AG09319 (cell line): ENCODE results near the gene WNT2.

Source experiments
- DNase-seq: peaks from one replicate; pipeline ENCODE4 v3.0.0-alpha.2; 2010; ENCODE audit warnings: low read depth; ENCODE audit errors: extremely low read depth
- TF ChIP-seq, protein P1 (sequence below): IDR thresholded peaks from 2 replicates; pipeline ENCODE4 v1.5.1; 2011; ENCODE audit warnings: low read depth, mild to moderate bottlenecking, inconsistent platforms, low read length, moderate library complexity

Gene WNT2

DNA sequence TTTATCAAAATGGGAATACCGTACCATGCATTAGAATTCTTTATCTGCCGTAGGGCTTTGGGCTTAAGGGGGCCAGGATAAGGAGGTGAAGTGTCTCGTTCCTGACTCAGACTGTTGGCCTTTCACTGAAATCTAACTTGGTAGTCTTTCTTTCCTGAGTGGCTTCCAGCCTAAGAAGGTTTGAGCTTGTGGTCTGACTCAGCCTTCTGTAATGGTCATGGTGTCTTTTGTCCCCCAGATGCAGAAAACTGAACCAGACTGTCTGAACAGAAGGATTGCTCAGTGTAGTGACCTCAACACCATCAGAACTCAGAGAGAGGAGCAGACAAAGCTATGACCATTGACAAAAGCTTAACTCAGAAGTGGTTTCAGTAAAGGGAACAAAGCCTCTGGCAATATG lies 39.5 kb downstream of the WNT2 start:
- no peak for DNase-seq
- TF ChIP-seq, protein P1, sequence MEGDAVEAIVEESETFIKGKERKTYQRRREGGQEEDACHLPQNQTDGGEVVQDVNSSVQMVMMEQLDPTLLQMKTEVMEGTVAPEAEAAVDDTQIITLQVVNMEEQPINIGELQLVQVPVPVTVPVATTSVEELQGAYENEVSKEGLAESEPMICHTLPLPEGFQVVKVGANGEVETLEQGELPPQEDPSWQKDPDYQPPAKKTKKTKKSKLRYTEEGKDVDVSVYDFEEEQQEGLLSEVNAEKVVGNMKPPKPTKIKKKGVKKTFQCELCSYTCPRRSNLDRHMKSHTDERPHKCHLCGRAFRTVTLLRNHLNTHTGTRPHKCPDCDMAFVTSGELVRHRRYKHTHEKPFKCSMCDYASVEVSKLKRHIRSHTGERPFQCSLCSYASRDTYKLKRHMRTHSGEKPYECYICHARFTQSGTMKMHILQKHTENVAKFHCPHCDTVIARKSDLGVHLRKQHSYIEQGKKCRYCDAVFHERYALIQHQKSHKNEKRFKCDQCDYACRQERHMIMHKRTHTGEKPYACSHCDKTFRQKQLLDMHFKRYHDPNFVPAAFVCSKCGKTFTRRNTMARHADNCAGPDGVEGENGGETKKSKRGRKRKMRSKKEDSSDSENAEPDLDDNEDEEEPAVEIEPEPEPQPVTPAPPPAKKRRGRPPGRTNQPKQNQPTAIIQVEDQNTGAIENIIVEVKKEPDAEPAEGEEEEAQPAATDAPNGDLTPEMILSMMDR: no peak

DNA sequence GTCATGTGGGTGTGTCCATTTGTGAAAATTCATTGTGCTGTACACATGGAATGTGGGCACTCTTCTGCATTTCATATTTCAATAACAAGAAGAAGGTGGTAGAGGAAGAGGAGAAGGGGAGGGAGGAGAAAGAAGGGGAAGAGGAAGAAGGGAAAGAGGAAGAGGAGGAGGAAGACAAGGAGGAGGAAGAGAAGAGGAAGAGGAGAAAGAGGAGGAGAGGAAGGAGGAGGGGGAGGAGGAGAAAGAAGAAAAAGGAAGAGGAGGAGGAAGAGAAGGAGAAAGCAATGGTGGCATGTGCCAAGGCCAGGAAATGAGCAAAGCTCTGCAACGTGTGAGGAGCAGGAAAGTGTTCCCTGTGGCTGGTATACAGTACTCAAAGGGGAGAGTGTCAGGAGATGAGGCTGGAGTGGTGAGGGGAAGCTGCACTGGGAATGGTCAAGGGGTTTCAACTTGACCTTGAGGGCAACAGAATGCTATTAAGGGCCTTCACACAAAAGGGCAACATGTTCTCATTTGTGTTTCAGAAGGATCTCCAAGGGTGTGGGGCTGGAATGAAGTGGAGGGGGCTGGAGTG lies 40.5 kb downstream of the WNT2 start:
- no peak for DNase-seq
- TF ChIP-seq, protein P1: no peak

DNA sequence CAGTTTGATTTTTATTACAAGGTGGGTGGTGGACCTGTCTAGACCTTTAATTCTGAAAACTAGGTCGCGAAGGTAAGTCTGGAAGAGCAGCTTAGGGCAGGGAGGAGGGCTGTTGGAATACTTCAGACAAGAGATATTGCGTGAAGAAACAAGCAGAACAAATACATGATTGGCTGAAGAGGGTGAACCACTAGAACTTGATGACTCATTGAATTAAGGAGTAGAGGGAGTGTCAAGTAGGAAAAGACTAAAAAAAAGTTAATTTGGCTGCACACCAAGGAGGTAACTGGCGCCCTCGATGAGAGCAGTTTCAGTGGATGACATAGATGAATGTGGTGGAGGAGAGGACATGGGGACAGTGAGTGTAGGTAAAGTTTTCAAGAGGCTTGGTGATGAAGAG lies 41.3 kb downstream of the WNT2 start:
- DNase-seq: no peak

DNA sequence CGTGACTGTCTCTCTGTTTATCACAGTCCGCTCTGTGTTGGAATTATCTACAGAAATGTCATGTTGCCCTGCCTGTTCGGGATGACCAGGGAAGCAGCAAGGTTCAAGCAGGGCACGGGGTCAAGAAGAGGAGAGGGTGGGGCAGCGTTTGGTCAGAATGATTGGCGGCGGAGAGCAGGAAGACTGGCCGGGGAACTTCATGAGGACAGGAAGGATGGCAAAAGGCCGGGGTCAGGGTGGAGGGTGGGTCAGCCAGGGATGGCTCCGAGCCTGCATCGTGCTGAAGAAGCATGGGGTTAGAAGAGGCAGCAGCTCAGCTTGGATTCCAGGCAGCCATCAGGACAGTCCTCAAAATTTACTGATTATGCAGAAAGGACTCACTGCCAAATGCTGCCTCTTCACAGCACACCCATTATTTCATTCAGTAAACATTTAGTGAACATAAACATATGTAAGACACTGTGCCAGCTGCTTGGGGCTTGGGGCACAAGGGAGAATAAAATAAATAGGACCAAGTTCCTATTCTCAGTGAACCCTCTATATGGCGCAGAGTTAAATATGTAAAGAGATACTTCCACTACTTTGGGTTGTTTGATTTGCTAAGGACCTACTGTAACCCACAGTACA lies 42.8 kb downstream of the WNT2 start:
- TF ChIP-seq, protein P1: no peak
- no peak for DNase-seq

More for the DNA sequence above, 41.3 kb downstream of the WNT2 start:
- TF ChIP-seq, protein P1: no peak

DNA sequence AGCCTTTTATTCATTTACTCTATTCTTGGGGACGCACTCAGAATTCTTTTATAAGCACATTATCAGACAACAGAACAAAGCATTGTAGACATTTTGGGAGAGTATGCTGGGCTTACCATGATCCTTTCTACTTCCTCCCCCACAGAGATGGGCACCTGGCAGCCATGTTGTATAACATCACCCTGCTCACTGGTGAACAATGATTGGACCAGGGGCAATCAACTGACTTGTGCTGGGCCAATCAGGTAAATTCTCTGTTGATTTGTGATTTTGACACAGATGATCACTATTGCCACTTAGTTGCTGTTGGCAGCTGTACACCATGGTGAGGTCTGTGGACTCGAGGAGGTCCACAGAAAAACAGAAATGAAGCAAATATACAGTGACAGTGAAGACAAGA lies 43.7 kb downstream of the WNT2 start:
- TF ChIP-seq, protein P1: no peak
- no peak for DNase-seq

DNA sequence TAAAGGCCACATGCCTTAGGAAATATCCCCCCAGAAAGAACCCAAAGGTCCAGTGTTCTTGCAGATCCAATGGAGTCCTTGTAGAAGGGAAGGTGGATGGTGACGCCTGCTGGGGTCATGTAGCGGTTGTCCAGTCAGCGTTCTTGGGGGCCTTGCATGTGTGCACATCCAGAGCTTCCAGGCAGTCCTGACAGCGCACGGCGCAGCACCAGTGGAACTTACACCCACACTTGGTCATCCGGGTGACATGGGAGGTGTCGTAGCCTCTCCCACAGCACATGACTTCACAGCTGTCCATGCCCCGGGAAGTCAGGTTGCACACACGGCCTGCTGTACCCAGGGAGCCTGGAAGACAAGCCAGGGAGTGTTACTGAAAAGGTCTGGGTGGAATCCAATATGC lies 44.8 kb downstream of the WNT2 start:
- no peak for DNase-seq
- TF ChIP-seq, protein P1: no peak

DNA sequence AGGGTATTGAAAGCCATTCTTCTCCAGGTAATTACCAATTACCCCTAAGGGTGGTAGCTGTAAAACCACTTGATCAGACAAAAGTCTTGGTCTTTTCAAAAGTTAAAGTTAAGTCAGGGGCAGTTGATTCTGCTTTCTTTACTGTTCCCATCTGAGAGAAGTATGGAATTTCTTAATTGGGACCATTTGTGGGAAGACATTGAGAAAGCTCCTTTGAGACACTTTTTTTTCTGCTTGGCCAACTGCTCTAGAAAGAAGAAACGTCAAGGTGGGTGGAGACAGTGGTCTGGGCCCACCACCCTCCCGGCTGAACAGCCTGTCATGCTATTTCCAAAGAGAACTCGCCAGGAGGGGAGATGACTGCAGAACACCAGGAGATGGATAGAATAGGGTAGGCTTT lies 45.3 kb downstream of the WNT2 start:
- TF ChIP-seq, protein P1: no peak
- no peak for DNase-seq
